PC-3 (cell line): ENCODE results near the gene PTPRE.

ENCODE experiments used
- EZH2 ChIP-seq: fragments of 300-600 bp; sonication (generic); IDR thresholded peaks from one replicate; pipeline ENCODE4 v1.6.1; 2017; ENCODE audit warnings: antibody characterized with exemption, mild to moderate bottlenecking, low read length; ENCODE audit not compliant: unreplicated experiment
- TF ChIP-seq, protein P1 (sequence below): fragments of 300-600 bp; sonication (generic); conservative IDR thresholded peaks from 2 replicates; pipeline ENCODE4 v1.5.1; 2017; ENCODE audit warnings: antibody characterized with exemption, low read depth, mild to moderate bottlenecking, low read length

DNA sequence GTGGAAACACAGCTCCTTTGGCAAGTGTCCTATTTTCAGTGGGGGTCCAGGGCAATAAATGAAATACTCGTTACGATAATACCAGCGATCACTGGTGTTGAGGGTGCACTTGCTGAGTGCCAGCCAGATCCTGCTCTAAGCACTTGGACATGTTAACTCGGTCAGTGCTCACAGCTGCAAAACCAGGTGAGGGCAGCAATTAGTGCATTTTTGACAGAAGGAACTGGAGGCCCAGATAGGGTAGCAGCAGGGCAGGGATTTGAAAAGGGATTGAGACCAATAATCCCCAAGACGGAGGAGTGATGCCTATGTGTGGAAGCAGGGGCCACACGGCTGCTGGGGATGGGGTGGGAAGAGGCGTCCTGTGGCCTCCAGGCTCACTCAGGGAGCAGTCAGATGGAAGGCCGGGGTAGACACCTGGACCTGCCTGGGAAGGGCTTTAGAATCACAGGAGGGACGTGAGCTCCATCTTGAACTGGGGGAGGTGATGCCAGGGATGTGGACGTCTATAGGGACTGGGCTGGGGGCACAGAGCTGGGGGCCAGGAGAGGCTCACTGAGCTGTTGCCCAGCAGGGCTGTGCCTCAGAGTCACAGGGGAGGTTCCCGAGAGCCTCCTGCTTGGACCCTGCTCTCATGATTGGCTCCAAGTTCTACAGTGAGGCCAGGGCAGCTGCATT is 14.3 kb downstream of the PTPRE start:
- TF ChIP-seq, protein P1, sequence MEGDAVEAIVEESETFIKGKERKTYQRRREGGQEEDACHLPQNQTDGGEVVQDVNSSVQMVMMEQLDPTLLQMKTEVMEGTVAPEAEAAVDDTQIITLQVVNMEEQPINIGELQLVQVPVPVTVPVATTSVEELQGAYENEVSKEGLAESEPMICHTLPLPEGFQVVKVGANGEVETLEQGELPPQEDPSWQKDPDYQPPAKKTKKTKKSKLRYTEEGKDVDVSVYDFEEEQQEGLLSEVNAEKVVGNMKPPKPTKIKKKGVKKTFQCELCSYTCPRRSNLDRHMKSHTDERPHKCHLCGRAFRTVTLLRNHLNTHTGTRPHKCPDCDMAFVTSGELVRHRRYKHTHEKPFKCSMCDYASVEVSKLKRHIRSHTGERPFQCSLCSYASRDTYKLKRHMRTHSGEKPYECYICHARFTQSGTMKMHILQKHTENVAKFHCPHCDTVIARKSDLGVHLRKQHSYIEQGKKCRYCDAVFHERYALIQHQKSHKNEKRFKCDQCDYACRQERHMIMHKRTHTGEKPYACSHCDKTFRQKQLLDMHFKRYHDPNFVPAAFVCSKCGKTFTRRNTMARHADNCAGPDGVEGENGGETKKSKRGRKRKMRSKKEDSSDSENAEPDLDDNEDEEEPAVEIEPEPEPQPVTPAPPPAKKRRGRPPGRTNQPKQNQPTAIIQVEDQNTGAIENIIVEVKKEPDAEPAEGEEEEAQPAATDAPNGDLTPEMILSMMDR = no peak
- TF ChIP-seq EZH2 = no peak
